ENCODE measurements around the gene STIMATE.

GRCh38 chr3:52822363-52822762 lies 75.0 kb downstream of the STIMATE start:
- TF ChIP-seq CTCF (IDR thresholded peaks at IDR 0.05) (no peak), EZH2 (IDR thresholded peaks at IDR 0.05) (no peak), EZH2phosphoT487 (IDR thresholded peaks at IDR 0.05) (no peak)

Measured in neural progenitor cell (in vitro differentiated cells).